ENCODE results near the gene SEZ6L.

GRCh38 chr22:26141831-26142230 lies 27.4 kb upstream of the SEZ6L start:
- TF ChIP-seq CTCF (IDR thresholded peaks at IDR 0.05; ENCODE audit: insufficient read depth, low read length) (no peak), POLR2AphosphoS5 (IDR thresholded peaks at IDR 0.05; ENCODE audit: low read depth) (no peak), GABPA (IDR thresholded peaks at IDR 0.05; ENCODE audit: low read depth) (no peak)
